ENCODE results near the gene PAAF1. TPM values are rescaled to one million over a fixed set of nuclear protein-coding genes. Genes with fewer than 3 reads are reported as not detected.

The PAAF1 gene
- total and polyA plus RNA-seq, 2 of the 13 experiments (the other 11 are each of a cell fraction or from before 2014, with no cell fraction given) = 13.5 to 28.8 TPM

DNA sequence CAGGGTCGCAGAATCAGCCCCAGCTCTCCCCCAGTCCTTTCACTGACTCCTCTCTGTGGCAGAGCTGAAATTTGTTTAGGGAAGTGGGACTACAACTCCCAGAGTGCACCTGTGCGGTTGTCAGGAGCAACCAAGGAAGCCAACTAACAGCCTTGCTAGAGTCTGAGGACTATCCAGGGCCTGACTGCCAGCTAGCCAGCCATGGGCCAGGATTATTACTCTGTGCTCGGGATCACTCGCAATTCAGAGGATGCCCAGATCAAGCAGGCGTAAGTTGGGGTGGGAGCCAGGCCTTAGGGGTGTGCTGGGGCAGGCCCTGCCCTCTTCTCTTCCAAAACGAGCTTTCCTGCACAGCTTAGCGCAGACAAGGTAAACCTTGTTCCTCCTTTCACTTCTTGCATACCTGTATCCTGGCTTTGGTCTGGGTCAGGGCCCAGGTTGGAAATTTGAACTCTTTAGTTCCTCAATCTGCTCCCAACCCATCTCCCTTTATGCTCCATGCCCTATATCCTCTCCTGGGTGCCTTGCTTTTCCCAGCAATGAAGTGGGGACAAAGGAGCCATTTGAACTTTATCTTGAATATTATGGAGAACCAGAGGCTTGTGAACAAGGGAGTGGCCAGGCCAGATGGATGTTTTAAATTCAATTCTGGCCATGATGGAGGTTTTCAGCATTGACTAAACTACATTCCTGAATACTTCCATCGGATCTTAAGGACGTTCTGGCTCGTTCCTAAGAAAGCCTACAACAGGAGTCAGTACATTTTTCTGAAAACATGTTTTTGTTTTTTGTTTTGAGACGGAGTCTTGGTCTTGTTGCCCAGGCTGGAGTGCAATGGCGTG, 74.3 kb downstream of the PAAF1 start, which contains the start of gene DNAJB13 (continued):
- TF ChIP-seq RNF2 (conservative IDR thresholded peaks at IDR 0.05; ENCODE audit: low read depth) = no peak
- TF ChIP-seq ETV6 (CRISPR knock-in tag; conservative IDR thresholded peaks at IDR 0.05) = no peak
- TF ChIP-seq PCBP2 (optimal IDR thresholded peaks at IDR 0.05; ENCODE audit: low read depth, low read length, poor library complexity, severe bottlenecking) = no peak
- TF ChIP-seq, protein P1, sequence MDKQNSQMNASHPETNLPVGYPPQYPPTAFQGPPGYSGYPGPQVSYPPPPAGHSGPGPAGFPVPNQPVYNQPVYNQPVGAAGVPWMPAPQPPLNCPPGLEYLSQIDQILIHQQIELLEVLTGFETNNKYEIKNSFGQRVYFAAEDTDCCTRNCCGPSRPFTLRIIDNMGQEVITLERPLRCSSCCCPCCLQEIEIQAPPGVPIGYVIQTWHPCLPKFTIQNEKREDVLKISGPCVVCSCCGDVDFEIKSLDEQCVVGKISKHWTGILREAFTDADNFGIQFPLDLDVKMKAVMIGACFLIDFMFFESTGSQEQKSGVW (CRISPR knock-in tag; IDR thresholded peaks at IDR 0.05; ENCODE audit: borderline replicate concordance) = no peak
- peak; percentile 74; the same call in 1 of the 2 replicates for TF ChIP-seq SMAD1 (CRISPR knock-in tag; IDR thresholded peaks at IDR 0.05; ENCODE audit: borderline replicate concordance, low read depth)
- TF ChIP-seq, protein P2, sequence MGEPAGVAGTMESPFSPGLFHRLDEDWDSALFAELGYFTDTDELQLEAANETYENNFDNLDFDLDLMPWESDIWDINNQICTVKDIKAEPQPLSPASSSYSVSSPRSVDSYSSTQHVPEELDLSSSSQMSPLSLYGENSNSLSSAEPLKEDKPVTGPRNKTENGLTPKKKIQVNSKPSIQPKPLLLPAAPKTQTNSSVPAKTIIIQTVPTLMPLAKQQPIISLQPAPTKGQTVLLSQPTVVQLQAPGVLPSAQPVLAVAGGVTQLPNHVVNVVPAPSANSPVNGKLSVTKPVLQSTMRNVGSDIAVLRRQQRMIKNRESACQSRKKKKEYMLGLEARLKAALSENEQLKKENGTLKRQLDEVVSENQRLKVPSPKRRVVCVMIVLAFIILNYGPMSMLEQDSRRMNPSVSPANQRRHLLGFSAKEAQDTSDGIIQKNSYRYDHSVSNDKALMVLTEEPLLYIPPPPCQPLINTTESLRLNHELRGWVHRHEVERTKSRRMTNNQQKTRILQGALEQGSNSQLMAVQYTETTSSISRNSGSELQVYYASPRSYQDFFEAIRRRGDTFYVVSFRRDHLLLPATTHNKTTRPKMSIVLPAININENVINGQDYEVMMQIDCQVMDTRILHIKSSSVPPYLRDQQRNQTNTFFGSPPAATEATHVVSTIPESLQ (CRISPR knock-in tag; conservative IDR thresholded peaks at IDR 0.05) = no peak
- TF ChIP-seq ZNF557 (CRISPR knock-in tag; IDR thresholded peaks at IDR 0.05) = no peak
- TF ChIP-seq, protein P3, sequence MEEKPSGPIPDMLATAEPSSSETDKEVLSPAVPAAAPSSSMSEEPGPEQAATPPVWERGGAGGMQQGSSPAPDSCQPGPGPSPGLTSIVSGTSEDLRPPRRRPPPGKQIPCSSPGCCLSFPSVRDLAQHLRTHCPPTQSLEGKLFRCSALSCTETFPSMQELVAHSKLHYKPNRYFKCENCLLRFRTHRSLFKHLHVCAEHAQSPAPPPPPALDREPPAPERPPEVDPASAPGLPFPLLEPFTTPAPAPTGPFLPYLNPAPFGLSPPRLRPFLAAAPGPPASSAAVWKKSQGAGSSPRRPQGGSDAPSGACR (CRISPR knock-in tag; IDR thresholded peaks at IDR 0.05) = no peak
- TF ChIP-seq FLYWCH1 (CRISPR knock-in tag; IDR thresholded peaks at IDR 0.05) = no peak
- TF ChIP-seq MED13 (CRISPR knock-in tag; IDR thresholded peaks at IDR 0.05) = no peak
- TF ChIP-seq ZSCAN29 (CRISPR knock-in tag; conservative IDR thresholded peaks at IDR 0.05) = no peak
- TF ChIP-seq ZBTB3 (CRISPR knock-in tag; IDR thresholded peaks at IDR 0.05; ENCODE audit: borderline replicate concordance, low read depth) = no peak
- TF ChIP-seq NFKB2 (CRISPR knock-in tag; IDR thresholded peaks at IDR 0.05; ENCODE audit: borderline replicate concordance) = no peak
- TF ChIP-seq ZSCAN31 (CRISPR knock-in tag; IDR thresholded peaks at IDR 0.05; ENCODE audit: low read depth) = no peak
- TF ChIP-seq, protein P4, sequence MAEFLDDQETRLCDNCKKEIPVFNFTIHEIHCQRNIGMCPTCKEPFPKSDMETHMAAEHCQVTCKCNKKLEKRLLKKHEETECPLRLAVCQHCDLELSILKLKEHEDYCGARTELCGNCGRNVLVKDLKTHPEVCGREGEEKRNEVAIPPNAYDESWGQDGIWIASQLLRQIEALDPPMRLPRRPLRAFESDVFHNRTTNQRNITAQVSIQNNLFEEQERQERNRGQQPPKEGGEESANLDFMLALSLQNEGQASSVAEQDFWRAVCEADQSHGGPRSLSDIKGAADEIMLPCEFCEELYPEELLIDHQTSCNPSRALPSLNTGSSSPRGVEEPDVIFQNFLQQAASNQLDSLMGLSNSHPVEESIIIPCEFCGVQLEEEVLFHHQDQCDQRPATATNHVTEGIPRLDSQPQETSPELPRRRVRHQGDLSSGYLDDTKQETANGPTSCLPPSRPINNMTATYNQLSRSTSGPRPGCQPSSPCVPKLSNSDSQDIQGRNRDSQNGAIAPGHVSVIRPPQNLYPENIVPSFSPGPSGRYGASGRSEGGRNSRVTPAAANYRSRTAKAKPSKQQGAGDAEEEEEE (CRISPR knock-in tag; IDR thresholded peaks at IDR 0.05; ENCODE audit: borderline replicate concordance) = no peak
- TF ChIP-seq ZNF44 (CRISPR knock-in tag; IDR thresholded peaks at IDR 0.05) = no peak
- TF ChIP-seq ZNF263 (CRISPR knock-in tag; IDR thresholded peaks at IDR 0.05) = 0 out of 2 replicates have a peak, but pooled peaks have one; percentile 34
- no peak for TF ChIP-seq MTF2 (CRISPR knock-in tag; IDR thresholded peaks at IDR 0.05; ENCODE audit: borderline replicate concordance)
- TF ChIP-seq ZNF776 (CRISPR knock-in tag; IDR thresholded peaks at IDR 0.05) = no peak
- TF ChIP-seq ISX (CRISPR knock-in tag; conservative IDR thresholded peaks at IDR 0.05) = no peak
- no peak for TF ChIP-seq HNRNPLL (IDR thresholded peaks at IDR 0.05; ENCODE audit: low read depth, low read length, poor library complexity, severe bottlenecking)
- TF ChIP-seq RFX3 (CRISPR knock-in tag; IDR thresholded peaks at IDR 0.05) = peak; percentile 93
- TF ChIP-seq, protein P5, sequence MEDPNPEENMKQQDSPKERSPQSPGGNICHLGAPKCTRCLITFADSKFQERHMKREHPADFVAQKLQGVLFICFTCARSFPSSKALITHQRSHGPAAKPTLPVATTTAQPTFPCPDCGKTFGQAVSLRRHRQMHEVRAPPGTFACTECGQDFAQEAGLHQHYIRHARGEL (CRISPR knock-in tag; IDR thresholded peaks at IDR 0.05) = no peak
- no peak for TF ChIP-seq REL (CRISPR knock-in tag; conservative IDR thresholded peaks at IDR 0.05)
- 0 out of 2 replicates have a peak, but pooled peaks have one; percentile 11 for TF ChIP-seq MIER2 (CRISPR knock-in tag; IDR thresholded peaks at IDR 0.05)
